Left lung (tissue), 10 donors: Measurements from ENCODE around the gene GSTK1. TPM values are rescaled to one million over a fixed set of nuclear protein-coding genes. Genes with fewer than 3 reads are reported as not detected.
"Not testable (repeated sequence)": the region's sequence is repeated elsewhere in the genome, so short reads cannot be mapped to it uniquely, and the experiment has no call there.

Experiments
- ATAC-seq: fragments of 200-7000 bp; cut with Tn5 transposase; one replicate; pipeline ENCODE4 v1.9.1; 2020; ENCODE audit warnings: moderate library complexity
- DNase-seq, 4 donors: peaks; one replicate each; pipeline ENCODE4 v3.0.0-alpha.2; 2013 to 2020
- H3K27ac ChIP-seq, 2 donors: fragments of 200-600 bp; sonication (generic) in 1 of 2; one replicate each; pipeline versions ENCODE4 v1.5.0 to v1.8.0; 2020 to 2021
- H3K27me3 ChIP-seq, 2 donors: fragments of 200-600 bp; sonication (generic) in 1 of 2; one replicate each; pipeline versions ENCODE4 v1.5.0 to v1.8.0; 2020 to 2021
- H3K36me3 ChIP-seq, 2 donors: fragments of 200-600 bp; sonication (generic) in 1 of 2; one replicate each; pipeline versions ENCODE4 v1.5.0 to v1.8.0; 2020 to 2021
- H3K4me1 ChIP-seq, 2 donors: fragments of 200-600 bp; one replicate each; pipeline ENCODE4 v1.8.0; 2021
- H3K4me3 ChIP-seq, 2 donors: fragments of 200-600 bp; sonication (generic) in 1 of 2; one replicate each; pipeline versions ENCODE4 v1.5.0 to v1.8.0; 2020 to 2021; ENCODE audit warnings: mild to moderate bottlenecking in 1 of 2
- H3K9me3 ChIP-seq, 2 donors: fragments of 200-600 bp; sonication (generic) in 1 of 2; one replicate each; pipeline versions ENCODE4 v1.5.0 to v1.8.0; 2020 to 2021
- intact Hi-C, 2 donors: fragments of 100-400 bp; cut with DNase I; formaldehyde crosslinking; loops; one replicate each; pipeline versions ENCODE4 v1.11.2 to v1.14.2; 2022
- polyA plus RNA-seq, 6 donors: library from polyadenylated mRNA; unstranded; fragments of 120-200 nt; gene quantifications; one replicate each; pipeline ENCODE4 v1.2.1, GENCODE V29; 2013; ENCODE audit not compliant: insufficient read length in 6 of 6
- total RNA-seq, 2 donors: library from RNA; stranded (reverse); fragmentation: NEBNext Ultra II Directional; extraction: Animal tissue kit (Norgen Biotek cat#: 25700); gene quantifications; one replicate each; pipeline ENCODE4 v1.2.1, GENCODE V29; 2021
- TF ChIP-seq, protein P1 (sequence below), 2 donors: fragments of 200-600 bp; sonication (generic) in 1 of 2; IDR thresholded peaks; one replicate each; pipeline versions ENCODE4 v1.5.0 to v1.8.0; 2021; ENCODE audit warnings: antibody characterized with exemption in 2 of 2
- donor health status: DM: no; HTN: yes; CAD: no.
- donor health status: DM: no; HTN: no; CAD: no.

GSTK1 gene
- total and polyA plus RNA-seq, 8 donors, result 109 to 151 (median 122) TPM

DNA sequence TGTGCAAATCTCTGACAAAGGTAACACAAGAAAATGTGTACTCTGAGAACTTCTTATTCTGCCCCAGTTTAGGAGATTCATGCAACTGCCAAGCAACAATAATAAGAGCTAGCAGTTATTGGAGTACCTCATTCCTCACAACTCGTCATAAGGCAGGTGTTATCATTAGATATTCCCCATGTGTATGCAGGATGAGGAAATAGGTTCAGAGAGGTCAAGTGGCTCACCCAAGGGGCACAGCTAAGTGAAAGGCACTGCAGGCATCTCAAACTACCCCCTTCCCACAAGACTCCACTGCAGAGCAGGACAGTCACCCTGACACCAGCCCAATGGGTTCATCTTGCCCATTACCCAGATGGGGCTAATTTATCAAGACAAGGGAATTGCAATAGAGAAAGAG lies 1.3 kb upstream of the GSTK1 start:
- Histone ChIP-seq H3K4me1 (peaks cover 8 to 37% of the 10 kb centered on the region in 2 donors), H3K27me3 (no peaks in the 10 kb centered on the region), H3K27ac (no peak overlapping the region), H3K36me3 (peaks cover 0 to 12% of the 10 kb centered on the region in 2 donors), H3K9me3 (no peaks in the 10 kb centered on the region), H3K4me3 (no peak overlapping the region)
- DNase-seq (no peak), ATAC-seq (no peak)
- TF ChIP-seq, protein P1, sequence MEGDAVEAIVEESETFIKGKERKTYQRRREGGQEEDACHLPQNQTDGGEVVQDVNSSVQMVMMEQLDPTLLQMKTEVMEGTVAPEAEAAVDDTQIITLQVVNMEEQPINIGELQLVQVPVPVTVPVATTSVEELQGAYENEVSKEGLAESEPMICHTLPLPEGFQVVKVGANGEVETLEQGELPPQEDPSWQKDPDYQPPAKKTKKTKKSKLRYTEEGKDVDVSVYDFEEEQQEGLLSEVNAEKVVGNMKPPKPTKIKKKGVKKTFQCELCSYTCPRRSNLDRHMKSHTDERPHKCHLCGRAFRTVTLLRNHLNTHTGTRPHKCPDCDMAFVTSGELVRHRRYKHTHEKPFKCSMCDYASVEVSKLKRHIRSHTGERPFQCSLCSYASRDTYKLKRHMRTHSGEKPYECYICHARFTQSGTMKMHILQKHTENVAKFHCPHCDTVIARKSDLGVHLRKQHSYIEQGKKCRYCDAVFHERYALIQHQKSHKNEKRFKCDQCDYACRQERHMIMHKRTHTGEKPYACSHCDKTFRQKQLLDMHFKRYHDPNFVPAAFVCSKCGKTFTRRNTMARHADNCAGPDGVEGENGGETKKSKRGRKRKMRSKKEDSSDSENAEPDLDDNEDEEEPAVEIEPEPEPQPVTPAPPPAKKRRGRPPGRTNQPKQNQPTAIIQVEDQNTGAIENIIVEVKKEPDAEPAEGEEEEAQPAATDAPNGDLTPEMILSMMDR (IDR thresholded peaks at IDR 0.05), result no peak
- intact Hi-C loops, result no loop called here

DNA sequence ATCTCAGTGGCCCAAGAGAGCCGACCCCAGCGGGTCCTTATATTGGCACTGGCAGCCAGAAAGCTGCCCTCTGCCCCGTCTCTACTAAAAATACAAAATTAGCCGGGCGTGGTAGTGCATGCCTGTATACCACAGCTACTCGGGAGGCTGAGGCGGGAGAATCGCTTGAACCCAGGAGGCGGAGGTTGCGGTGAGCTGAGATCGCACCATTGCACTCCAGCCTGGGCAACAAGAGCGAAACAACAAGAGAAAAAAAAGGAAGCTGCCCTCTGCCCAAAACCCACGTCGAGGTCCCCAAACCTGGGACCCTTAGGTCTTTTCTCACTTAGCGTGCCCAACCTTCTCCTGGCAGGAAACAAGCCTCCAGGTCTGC lies 941 bp downstream of the GSTK1 start:
- H3K27me3 ChIP-seq, intact Hi-C loops, DNase-seq, H3K9me3 ChIP-seq, ATAC-seq: not testable (repeated sequence)
- Histone ChIP-seq H3K4me3 (peak overlapping the region; percentile 63 to 92), H3K27ac (peak overlapping the region in 1 of 2 donors; percentile 87), H3K36me3 (peaks cover 0 to 35% of the 10 kb centered on the region in 2 donors), H3K4me1 (peaks cover 8 to 30% of the 10 kb centered on the region in 2 donors)

DNA sequence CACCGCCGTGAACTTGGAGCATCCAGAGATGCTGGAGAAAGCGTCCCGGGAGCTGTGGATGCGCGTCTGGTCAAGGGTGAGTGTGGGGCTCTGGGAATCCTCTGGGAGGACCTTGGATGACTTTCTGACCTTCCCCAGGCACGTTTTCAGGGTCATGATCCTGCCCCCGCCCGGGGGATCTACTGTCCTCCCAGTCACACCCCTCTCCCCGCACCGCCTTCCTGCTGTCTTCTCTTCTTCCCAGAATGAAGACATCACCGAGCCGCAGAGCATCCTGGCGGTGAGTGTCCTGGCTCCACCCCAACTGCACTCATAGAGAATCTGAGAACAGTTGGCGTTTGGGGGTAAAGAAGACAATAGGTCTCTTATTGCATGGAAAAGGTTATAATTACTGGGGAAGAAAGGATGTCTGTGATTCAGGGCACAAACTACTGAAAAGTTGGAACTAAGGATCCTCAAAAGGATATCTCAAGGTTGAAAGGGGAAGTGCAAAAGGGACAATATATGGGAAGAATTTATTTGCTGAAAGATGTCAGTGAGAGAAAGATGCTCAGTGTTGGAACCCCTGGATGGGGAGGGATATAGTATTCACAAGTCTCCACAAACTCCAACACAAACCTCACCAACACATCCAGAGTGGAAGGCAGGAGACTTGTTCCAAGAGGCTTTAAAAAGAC lies 1.9 kb downstream of the GSTK1 start:
- TF ChIP-seq, protein P1 (IDR thresholded peaks at IDR 0.05), result no peak
- Histone ChIP-seq H3K4me1 (peaks cover 8 to 29% of the 10 kb centered on the region in 2 donors), H3K27ac (no peak overlapping the region), H3K36me3 (peaks cover 0 to 45% of the 10 kb centered on the region in 2 donors), H3K9me3 (no peaks in the 10 kb centered on the region), H3K4me3 (peak overlapping the region in 1 of 2 donors; percentile 63), H3K27me3 (no peaks in the 10 kb centered on the region)
- intact Hi-C loops, result no loop called here
- ATAC-seq, result no peak
- DNase-seq, result peak in 1 of 4 donors; percentile 63

DNA sequence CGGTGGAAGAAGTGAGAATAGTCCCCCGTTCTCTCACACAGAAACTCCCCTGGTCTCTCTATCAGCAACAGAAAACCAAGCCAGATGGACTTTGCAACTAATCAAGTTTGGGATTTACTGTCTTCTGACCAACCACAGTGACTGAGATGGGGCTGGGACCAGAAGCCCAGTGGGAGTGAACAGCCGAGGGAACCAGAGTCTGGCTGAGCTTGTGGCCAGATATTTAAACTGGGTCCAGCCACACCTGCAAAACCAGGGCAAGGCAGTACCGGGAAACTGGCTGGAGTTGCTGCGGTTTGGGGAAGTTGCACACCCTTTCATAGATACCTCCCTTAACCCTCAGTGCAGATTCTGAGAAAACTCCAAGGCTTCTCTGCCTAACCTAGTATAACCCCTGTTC lies 6.0 kb downstream of the GSTK1 start:
- H3K27ac ChIP-seq, result no peak overlapping the region
- TF ChIP-seq, protein P1 (IDR thresholded peaks at IDR 0.05), result no peak
- no peaks in the 10 kb centered on the region for H3K27me3 ChIP-seq
- no peak for ATAC-seq
- H3K4me1 ChIP-seq, result peaks cover 5 to 20% of the 10 kb centered on the region in 2 donors
- intact Hi-C loops, result no loop called here
- no peak for DNase-seq
- H3K36me3 ChIP-seq, result peaks cover 0 to 50% of the 10 kb centered on the region in 2 donors
- no peaks in the 10 kb centered on the region for H3K9me3 ChIP-seq
- H3K4me3 ChIP-seq, result no peak overlapping the region

DNA sequence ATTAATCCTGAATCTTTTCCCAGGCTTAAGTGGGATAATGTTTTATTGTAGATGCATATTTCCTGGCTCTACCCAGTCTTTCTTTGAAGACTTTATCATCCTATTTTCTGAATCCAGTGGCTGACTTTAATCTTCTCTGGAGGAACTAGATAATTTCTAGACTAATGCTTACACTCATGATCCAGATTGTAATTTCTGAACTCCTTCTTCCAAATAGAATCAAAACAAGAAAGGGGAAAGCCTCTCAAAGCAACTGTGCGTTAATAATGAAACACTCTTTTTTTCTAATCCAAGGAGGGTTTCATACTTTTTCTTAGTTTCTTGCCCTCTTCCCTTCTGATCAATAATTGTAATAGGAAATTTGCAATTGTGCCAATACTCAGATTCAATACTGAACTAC lies 8.0 kb downstream of the GSTK1 start:
- H3K4me1 ChIP-seq, result no peaks in the 10 kb centered on the region
- DNase-seq, result no peak
- H3K27ac ChIP-seq, result no peak overlapping the region
- no peak overlapping the region for H3K4me3 ChIP-seq
- intact Hi-C loops, result no loop called here
- peaks cover 0 to 39% of the 10 kb centered on the region in 2 donors for H3K36me3 ChIP-seq
- ATAC-seq, result no peak
- no peaks in the 10 kb centered on the region for H3K27me3 ChIP-seq
- TF ChIP-seq, protein P1 (IDR thresholded peaks at IDR 0.05), result no peak
- no peaks in the 10 kb centered on the region for H3K9me3 ChIP-seq

DNA sequence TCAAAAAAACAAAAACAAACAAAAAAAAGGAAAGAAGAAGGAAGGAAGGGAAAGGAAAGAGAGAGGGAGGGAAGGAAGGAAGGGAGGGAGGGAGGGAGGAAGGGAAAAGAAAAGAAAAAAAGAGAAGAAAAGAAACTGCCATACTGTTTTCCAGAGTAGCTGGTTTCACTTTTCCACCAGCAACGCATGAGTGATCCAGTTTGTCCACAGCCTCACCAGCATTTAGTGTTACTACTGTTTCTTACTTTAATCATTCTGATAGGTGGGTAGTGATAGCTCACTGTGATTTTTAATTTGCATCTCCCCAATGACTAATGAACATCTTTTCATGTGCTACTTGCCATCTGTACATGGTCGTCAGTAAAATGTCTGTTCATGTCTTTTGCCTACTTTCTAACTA lies 9.6 kb downstream of the GSTK1 start:
- peaks cover 0 to 28% of the 10 kb centered on the region in 2 donors for H3K36me3 ChIP-seq
- ATAC-seq (no peak), DNase-seq (no peak)
- no peak overlapping the region for H3K4me3 ChIP-seq
- no peak overlapping the region for H3K27ac ChIP-seq
- H3K27me3 ChIP-seq, result no peaks in the 10 kb centered on the region
- H3K4me1 ChIP-seq, result no peaks in the 10 kb centered on the region
- TF ChIP-seq, protein P1 (IDR thresholded peaks at IDR 0.05), result no peak
- intact Hi-C loops, result no loop called here
- no peaks in the 10 kb centered on the region for H3K9me3 ChIP-seq
